ENCODE measurements around the gene CPLANE1.
"Not testable (repeated sequence)": the region's sequence is repeated elsewhere in the genome, so short reads cannot be mapped to it uniquely, and the experiment has no call there.

CPLANE1 gene

DNA sequence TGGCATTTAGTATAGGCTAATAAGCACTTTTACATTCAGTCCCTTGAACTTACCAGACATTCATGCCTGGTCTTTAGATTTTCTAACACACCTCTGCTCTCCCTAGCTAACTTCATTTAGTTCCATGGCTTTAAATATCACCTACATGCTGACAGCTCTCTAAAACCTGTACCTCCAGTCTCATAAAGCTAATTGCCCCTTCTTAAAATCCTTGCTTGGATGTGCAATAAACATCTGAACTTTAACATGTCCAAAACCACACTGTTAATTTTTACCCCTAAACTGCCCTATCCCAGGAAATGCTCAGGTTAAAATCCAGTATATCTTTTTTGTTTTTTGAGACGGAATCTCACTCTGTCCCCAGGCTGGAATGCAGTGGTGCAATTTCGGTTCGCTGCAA is 139.8 kb downstream of the CPLANE1 start:
- Histone ChIP-seq H3K9ac (ENCODE audit: low read depth in 1 of 2, low read length in 2 of 2) (no peak overlapping the region), H3K27ac (ENCODE audit: low read depth, low read length) (no peak overlapping the region), H3K36me3 (ENCODE audit: control insufficient read depth in 1 of 2, insufficient read depth in 2 of 2, low read length in 2 of 2) (peaks cover 0 to 21% of the 10 kb centered on the region in 2 donors), H3K4me3 (ENCODE audit: low read depth in 1 of 2, low read length in 2 of 2) (no peak overlapping the region), H3K27me3 (ENCODE audit: control insufficient read depth in 1 of 2, insufficient read depth in 2 of 2, low read length in 2 of 2) (no peaks in the 10 kb centered on the region), H3K4me1 (ENCODE audit: control insufficient read depth in 1 of 2, insufficient read depth in 2 of 2, low read length in 2 of 2) (peaks cover 13 to 19% of the 10 kb centered on the region in 2 donors), H3K9me3 (ENCODE audit: control insufficient read depth in 1 of 2, low read length in 2 of 2) (no peaks in the 10 kb centered on the region)

DNA sequence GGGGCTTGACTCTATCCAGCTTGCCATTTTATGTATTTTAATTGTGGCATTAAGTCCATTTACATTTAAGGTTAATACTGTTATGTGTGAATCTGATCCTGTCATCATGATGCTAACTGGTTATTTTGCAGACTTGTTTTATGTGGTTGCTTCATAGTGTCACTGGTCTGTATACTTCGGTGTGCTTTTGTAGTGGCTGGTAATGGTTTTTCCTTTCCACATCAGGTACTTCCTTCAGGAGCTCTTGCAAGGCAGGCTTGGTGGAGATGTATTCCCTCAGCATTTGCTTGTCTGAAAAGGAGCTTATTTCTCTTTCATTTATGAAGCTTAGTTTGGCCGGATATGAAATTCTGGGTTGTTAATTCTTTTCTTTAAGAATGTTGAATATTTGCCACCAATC is 145.9 kb downstream of the CPLANE1 start:
- Histone ChIP-seq H3K9me3 (ENCODE audit: control insufficient read depth in 1 of 2, low read length in 2 of 2) (peaks cover 0 to 9% of the 10 kb centered on the region in 2 donors), H3K4me1 (ENCODE audit: control insufficient read depth in 1 of 2, insufficient read depth in 2 of 2, low read length in 2 of 2) (no peaks in the 10 kb centered on the region), H3K9ac (ENCODE audit: low read depth in 1 of 2, low read length in 2 of 2) (no peak overlapping the region), H3K27me3 (ENCODE audit: control insufficient read depth in 1 of 2, insufficient read depth in 2 of 2, low read length in 2 of 2) (no peaks in the 10 kb centered on the region), H3K27ac (ENCODE audit: low read depth, low read length) (no peak overlapping the region), H3K36me3 (ENCODE audit: control insufficient read depth in 1 of 2, insufficient read depth in 2 of 2, low read length in 2 of 2) (peaks cover 0 to 15% of the 10 kb centered on the region in 2 donors), H3K4me3 (ENCODE audit: low read depth in 1 of 2, low read length in 2 of 2) (no peak overlapping the region)

DNA sequence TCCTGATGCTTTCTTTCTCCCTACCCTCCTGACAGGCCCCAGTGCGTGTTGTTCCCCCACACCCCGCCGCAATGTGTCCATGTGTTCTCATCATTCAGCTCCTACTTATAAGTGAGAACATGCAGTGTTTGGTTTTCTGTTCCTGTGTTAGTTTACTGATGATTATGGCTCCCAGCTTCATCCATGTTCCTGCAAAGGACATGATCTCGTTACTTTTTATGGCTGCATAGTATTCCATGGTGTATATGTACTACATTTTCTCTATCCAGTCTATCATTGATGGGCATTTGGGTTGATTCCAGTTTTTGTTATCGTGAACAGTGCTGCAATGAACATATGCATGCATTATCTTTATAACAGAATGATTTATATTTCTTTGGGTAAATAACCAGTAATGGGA is 149.9 kb downstream of the CPLANE1 start:
- H3K4me1 ChIP-seq (ENCODE audit: control insufficient read depth in 1 of 2, insufficient read depth in 2 of 2, low read length in 2 of 2); H3K4me3 ChIP-seq (ENCODE audit: low read depth in 1 of 2, low read length in 2 of 2); H3K27me3 ChIP-seq (ENCODE audit: control insufficient read depth in 1 of 2, insufficient read depth in 2 of 2, low read length in 2 of 2); H3K9ac ChIP-seq (ENCODE audit: low read depth in 1 of 2, low read length in 2 of 2); H3K36me3 ChIP-seq (ENCODE audit: control insufficient read depth in 1 of 2, insufficient read depth in 2 of 2, low read length in 2 of 2); H3K27ac ChIP-seq (ENCODE audit: low read depth, low read length): not testable (repeated sequence)
- peaks cover 7 to 12% of the 10 kb centered on the region in 2 donors for H3K9me3 ChIP-seq (ENCODE audit: control insufficient read depth in 1 of 2, low read length in 2 of 2)

DNA sequence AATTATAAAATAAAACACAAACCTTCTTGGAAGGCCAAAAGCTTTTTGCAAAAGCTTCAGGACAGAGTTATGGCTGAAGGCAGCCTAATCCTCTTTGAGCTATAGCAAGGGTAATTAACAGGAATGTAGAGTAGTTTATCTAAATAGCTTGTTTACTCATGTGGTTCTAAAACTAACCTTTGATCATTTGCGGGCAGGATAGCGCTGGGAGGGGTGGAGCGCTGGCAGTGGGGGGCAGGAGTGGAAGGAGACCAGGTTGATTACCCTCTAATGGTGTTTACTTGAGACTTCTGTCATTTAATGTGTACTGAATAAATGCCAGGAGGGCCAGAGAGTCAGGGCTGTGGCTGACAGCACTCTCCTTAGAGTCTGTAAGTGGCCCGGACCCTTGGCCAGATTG is 155.4 kb downstream of the CPLANE1 start:
- not testable (repeated sequence) for H3K27me3 ChIP-seq (ENCODE audit: control insufficient read depth in 1 of 2, insufficient read depth in 2 of 2, low read length in 2 of 2); H3K27ac ChIP-seq (ENCODE audit: low read depth, low read length); H3K9ac ChIP-seq (ENCODE audit: low read depth in 1 of 2, low read length in 2 of 2); H3K9me3 ChIP-seq (ENCODE audit: control insufficient read depth in 1 of 2, low read length in 2 of 2); H3K36me3 ChIP-seq (ENCODE audit: control insufficient read depth in 1 of 2, insufficient read depth in 2 of 2, low read length in 2 of 2); H3K4me3 ChIP-seq (ENCODE audit: low read depth in 1 of 2, low read length in 2 of 2)
- H3K4me1 ChIP-seq (ENCODE audit: control insufficient read depth in 1 of 2, insufficient read depth in 2 of 2, low read length in 2 of 2): peaks cover 15 to 33% of the 10 kb centered on the region in 2 donors

DNA sequence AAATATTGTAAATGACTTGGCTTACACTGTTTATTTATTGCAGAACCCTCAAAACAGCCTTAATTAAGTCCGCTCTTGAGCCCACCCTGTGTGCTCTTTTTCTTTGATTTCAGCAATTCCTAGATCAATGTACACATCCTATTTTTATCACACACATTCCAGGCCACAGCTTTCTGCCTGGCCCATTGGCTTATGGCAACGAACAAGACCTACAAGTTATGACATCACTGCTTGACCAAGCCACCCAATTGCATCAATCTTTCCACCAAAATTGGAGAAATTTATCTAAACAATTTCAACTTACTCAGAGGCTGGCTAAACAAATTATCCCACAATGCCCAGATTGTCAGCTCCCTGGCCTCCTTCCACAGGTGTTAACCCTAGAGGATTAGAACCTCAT is 158.4 kb downstream of the CPLANE1 start:
- peaks cover 31 to 36% of the 10 kb centered on the region in 2 donors for H3K4me1 ChIP-seq (ENCODE audit: control insufficient read depth in 1 of 2, insufficient read depth in 2 of 2, low read length in 2 of 2)
- no peaks in the 10 kb centered on the region for H3K27me3 ChIP-seq (ENCODE audit: control insufficient read depth in 1 of 2, insufficient read depth in 2 of 2, low read length in 2 of 2)
- no peak overlapping the region for H3K27ac ChIP-seq (ENCODE audit: low read depth, low read length)
- no peaks in the 10 kb centered on the region for H3K36me3 ChIP-seq (ENCODE audit: control insufficient read depth in 1 of 2, insufficient read depth in 2 of 2, low read length in 2 of 2)
- H3K9ac ChIP-seq (ENCODE audit: low read depth in 1 of 2, low read length in 2 of 2): no peak overlapping the region
- H3K9me3 ChIP-seq (ENCODE audit: control insufficient read depth in 1 of 2, low read length in 2 of 2): peaks cover 5 to 15% of the 10 kb centered on the region in 2 donors
- no peak overlapping the region for H3K4me3 ChIP-seq (ENCODE audit: low read depth in 1 of 2, low read length in 2 of 2)

DNA sequence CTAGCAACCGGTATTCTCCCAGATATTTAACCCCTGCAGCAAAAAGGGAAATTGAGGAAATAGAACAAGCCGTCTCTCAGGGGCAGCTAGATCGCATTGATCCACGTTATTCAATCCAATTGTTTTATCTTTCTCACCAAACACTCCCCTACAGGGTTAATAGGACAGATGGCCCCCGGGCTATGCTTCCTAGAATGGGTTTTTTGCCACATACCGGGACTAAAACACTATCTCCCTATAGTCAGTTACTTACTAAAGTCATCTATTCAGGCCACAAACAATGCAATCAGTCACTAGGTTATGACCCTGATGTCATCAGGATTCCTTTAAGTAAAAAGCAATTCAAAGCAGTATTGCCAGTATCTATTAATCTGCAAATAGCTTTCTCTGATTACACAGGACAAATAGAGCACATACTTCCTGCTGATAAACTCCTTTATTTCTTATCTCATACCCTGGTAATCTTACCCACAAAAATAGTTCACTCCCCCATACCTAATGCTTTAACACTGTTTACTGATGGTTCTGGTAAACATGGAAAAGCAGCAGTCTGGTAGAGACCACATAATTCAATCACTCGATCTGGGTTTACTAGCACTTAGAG is 159.0 kb downstream of the CPLANE1 start:
- Histone ChIP-seq H3K27ac (ENCODE audit: low read depth, low read length) (no peak overlapping the region), H3K4me3 (ENCODE audit: low read depth in 1 of 2, low read length in 2 of 2) (no peak overlapping the region)

DNA sequence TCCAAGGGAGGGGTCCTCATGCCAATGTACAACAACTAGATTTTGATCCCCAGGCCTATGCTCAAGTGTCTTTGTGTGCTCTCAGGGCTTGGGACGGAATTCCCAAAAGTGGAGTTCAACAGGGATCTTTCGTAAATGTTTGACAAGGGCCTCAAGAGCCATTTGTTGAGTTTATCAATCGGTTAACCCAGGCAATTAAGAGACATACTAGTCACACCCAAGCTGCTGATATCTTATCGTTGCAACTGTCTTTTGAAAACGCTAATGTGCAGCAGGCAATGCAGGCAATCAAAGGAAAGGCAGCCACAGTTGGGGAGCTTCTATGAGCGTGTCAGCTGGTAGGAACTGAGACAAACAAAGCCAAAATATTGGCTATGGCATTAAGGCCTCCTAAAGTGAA is 161.2 kb downstream of the CPLANE1 start:
- Histone ChIP-seq H3K27me3 (ENCODE audit: control insufficient read depth in 1 of 2, insufficient read depth in 2 of 2, low read length in 2 of 2) (no peaks in the 10 kb centered on the region), H3K9ac (ENCODE audit: low read depth in 1 of 2, low read length in 2 of 2) (no peak overlapping the region), H3K9me3 (ENCODE audit: control insufficient read depth in 1 of 2, low read length in 2 of 2) (peaks cover 5 to 13% of the 10 kb centered on the region in 2 donors), H3K27ac (ENCODE audit: low read depth, low read length) (no peak overlapping the region), H3K36me3 (ENCODE audit: control insufficient read depth in 1 of 2, insufficient read depth in 2 of 2, low read length in 2 of 2) (no peaks in the 10 kb centered on the region), H3K4me3 (ENCODE audit: low read depth in 1 of 2, low read length in 2 of 2) (peak overlapping the region; percentile 2 to 8), H3K4me1 (ENCODE audit: control insufficient read depth in 1 of 2, insufficient read depth in 2 of 2, low read length in 2 of 2) (peaks cover 31 to 34% of the 10 kb centered on the region in 2 donors)

More for the DNA sequence above, 159.0 kb downstream of the CPLANE1 start:
- H3K9ac ChIP-seq (ENCODE audit: low read depth in 1 of 2, low read length in 2 of 2): no peak overlapping the region
- no peaks in the 10 kb centered on the region for H3K27me3 ChIP-seq (ENCODE audit: control insufficient read depth in 1 of 2, insufficient read depth in 2 of 2, low read length in 2 of 2)
- peaks cover 31 to 36% of the 10 kb centered on the region in 2 donors for H3K4me1 ChIP-seq (ENCODE audit: control insufficient read depth in 1 of 2, insufficient read depth in 2 of 2, low read length in 2 of 2)
- H3K36me3 ChIP-seq (ENCODE audit: control insufficient read depth in 1 of 2, insufficient read depth in 2 of 2, low read length in 2 of 2): no peaks in the 10 kb centered on the region
- peaks cover 5 to 15% of the 10 kb centered on the region in 2 donors for H3K9me3 ChIP-seq (ENCODE audit: control insufficient read depth in 1 of 2, low read length in 2 of 2)

DNA sequence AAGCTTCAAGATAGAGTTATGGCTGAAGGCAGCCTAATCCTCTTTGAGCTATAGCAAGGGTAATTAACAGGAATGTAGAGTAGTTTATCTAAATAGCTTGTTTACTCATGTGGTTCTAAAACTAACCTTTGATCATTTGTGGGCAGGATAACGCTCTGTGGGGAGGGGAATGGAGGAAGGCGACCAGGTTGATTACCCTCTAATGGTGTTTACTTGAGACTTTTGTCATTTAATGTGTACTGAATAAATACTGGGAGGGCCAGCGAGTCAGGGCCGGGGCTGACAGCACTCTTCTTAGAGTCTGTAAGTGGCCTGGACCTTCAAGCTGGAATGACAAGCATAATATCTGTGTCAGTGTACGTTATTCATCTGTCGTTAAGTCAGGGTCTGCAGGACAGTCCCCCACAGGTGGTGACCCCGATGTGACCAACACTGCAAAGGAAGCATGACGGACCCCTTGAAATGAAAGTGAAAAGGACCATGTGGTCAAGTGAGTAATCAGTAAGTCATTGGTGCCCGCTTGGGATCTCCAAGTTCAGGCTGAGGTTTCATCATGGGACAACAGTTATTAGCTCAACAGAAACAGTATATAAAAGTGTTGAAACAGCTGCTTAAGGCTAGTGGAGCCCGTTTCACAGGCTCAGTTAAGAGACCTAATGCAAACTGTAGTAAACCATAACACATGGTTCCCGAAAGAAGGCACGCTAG is 162.6 kb downstream of the CPLANE1 start:
- peaks cover 5 to 13% of the 10 kb centered on the region in 2 donors for H3K9me3 ChIP-seq (ENCODE audit: control insufficient read depth in 1 of 2, low read length in 2 of 2)
- H3K4me3 ChIP-seq (ENCODE audit: low read depth in 1 of 2, low read length in 2 of 2): no peak overlapping the region

DNA sequence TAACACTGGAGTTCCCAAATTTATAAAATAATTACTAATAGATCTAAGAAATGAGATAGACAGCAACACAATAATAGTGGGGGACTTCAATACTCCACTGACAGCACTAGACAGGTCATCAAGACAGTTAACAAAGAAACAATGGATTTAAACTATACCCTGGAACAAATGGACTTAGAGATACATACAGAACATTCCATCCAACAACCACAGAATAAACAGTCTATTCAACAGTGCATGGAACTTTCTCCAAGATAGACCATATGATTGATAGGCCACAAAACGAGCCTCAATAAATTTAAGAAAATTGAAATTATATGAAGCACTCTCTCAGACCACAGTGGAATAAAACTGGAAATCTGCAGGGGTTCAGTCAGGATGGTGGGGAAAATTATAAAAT is 163.2 kb downstream of the CPLANE1 start:
- H3K27ac ChIP-seq (ENCODE audit: low read depth, low read length); H3K4me3 ChIP-seq (ENCODE audit: low read depth in 1 of 2, low read length in 2 of 2); H3K27me3 ChIP-seq (ENCODE audit: control insufficient read depth in 1 of 2, insufficient read depth in 2 of 2, low read length in 2 of 2); H3K9ac ChIP-seq (ENCODE audit: low read depth in 1 of 2, low read length in 2 of 2); H3K36me3 ChIP-seq (ENCODE audit: control insufficient read depth in 1 of 2, insufficient read depth in 2 of 2, low read length in 2 of 2): not testable (repeated sequence)
- Histone ChIP-seq H3K4me1 (ENCODE audit: control insufficient read depth in 1 of 2, insufficient read depth in 2 of 2, low read length in 2 of 2) (peaks cover 21 to 27% of the 10 kb centered on the region in 2 donors), H3K9me3 (ENCODE audit: control insufficient read depth in 1 of 2, low read length in 2 of 2) (peaks cover 5 to 13% of the 10 kb centered on the region in 2 donors)

More for the DNA sequence above, 162.6 kb downstream of the CPLANE1 start:
- Histone ChIP-seq H3K27ac (ENCODE audit: low read depth, low read length) (no peak overlapping the region), H3K36me3 (ENCODE audit: control insufficient read depth in 1 of 2, insufficient read depth in 2 of 2, low read length in 2 of 2) (no peaks in the 10 kb centered on the region), H3K4me1 (ENCODE audit: control insufficient read depth in 1 of 2, insufficient read depth in 2 of 2, low read length in 2 of 2) (peaks cover 23 to 28% of the 10 kb centered on the region in 2 donors), H3K27me3 (ENCODE audit: control insufficient read depth in 1 of 2, insufficient read depth in 2 of 2, low read length in 2 of 2) (no peaks in the 10 kb centered on the region), H3K9ac (ENCODE audit: low read depth in 1 of 2, low read length in 2 of 2) (no peak overlapping the region)

DNA sequence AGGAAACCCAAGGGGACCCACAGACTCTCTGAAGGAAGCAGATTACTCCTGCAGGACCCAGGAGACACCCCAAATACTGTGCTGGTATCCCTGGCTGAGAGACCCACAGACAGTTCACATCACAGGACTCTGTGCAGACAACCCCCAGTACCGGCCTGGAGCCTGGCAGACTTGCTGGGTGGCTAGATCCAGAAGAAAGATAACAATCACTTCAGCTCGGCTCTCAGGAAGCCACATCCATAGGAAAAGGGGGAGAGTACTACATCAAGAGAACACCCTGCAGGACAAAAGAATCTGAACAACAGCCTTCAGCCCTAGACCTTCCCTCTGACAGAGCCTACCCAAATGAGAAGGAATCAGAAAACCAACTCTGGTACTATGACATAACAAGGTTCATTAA is 166.2 kb downstream of the CPLANE1 start:
- H3K9ac ChIP-seq (ENCODE audit: low read depth in 1 of 2, low read length in 2 of 2); H3K4me1 ChIP-seq (ENCODE audit: control insufficient read depth in 1 of 2, insufficient read depth in 2 of 2, low read length in 2 of 2); H3K27ac ChIP-seq (ENCODE audit: low read depth, low read length); H3K27me3 ChIP-seq (ENCODE audit: control insufficient read depth in 1 of 2, insufficient read depth in 2 of 2, low read length in 2 of 2); H3K4me3 ChIP-seq (ENCODE audit: low read depth in 1 of 2, low read length in 2 of 2); H3K36me3 ChIP-seq (ENCODE audit: control insufficient read depth in 1 of 2, insufficient read depth in 2 of 2, low read length in 2 of 2): not testable (repeated sequence)
- H3K9me3 ChIP-seq (ENCODE audit: control insufficient read depth in 1 of 2, low read length in 2 of 2): peaks cover 5 to 13% of the 10 kb centered on the region in 2 donors
